MV-4-11 (cell line): ENCODE measurements around the gene VPS11.
"Not testable (repeated sequence)": the region's sequence is repeated elsewhere in the genome, so short reads cannot be mapped to it uniquely, and the experiment has no call there.

Experiments
- DNase-seq: peaks from one replicate; lab custom pipeline; 2025; lab: John Stamatoyannopoulos, UW

Gene VPS11

GRCh38 chr11:119038884-119039283, 28.7 kb upstream of the VPS11 start:
- DNase-seq, result no peak

- peak; percentile 26 for DNase-seq
Measured at GRCh38 chr11:119039471-119039870, 28.1 kb upstream of the VPS11 start.

- peak; percentile 24 for DNase-seq
Measured at GRCh38 chr11:119041821-119042514, 25.6 kb upstream of the VPS11 start.

- no peak for DNase-seq
Measured at GRCh38 chr11:119042927-119043326, 24.7 kb upstream of the VPS11 start.

- DNase-seq, result no peak
Measured at GRCh38 chr11:119044708-119045107, 22.9 kb upstream of the VPS11 start.

DNA sequence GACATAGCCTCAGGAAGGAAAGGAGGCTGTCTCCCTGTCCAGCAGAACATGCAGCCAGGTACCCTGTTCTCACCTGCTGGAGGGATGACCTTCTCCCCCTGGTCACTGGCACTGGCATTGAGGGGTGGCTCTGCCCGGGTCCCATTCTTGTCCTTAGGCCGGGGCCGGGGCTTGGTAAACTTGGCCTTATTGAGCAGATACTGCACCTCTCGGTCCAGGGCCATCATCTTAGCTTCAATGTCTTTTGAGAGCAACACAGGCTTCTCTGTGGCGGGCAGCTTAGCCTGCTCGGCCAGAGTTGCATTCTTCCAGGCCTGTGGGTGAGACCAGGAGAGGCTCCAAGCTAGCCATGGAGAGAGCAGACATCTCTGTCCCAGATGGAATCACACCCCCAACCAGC, 21.1 kb upstream of the VPS11 start:
- no peak for DNase-seq

DNA sequence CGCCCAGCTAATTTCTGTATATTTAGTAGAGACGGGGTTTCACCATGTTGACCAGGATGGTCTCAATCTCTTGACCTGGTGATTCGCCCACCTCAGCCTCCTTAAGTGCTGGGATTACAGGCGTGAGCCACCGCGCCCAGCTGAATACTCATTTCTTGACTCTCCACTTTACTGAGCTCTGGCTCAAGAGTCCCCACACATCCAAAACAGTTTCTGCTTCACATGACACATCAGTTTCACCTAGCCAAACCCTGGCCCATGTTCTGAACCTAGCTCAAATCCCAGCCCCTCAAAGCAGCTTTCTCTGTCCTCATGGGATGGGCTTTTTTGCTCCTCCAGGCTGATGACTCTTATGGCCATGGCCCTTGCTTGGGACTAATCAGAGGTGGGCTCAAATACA, 20.4 kb upstream of the VPS11 start:
- no peak for DNase-seq

DNA sequence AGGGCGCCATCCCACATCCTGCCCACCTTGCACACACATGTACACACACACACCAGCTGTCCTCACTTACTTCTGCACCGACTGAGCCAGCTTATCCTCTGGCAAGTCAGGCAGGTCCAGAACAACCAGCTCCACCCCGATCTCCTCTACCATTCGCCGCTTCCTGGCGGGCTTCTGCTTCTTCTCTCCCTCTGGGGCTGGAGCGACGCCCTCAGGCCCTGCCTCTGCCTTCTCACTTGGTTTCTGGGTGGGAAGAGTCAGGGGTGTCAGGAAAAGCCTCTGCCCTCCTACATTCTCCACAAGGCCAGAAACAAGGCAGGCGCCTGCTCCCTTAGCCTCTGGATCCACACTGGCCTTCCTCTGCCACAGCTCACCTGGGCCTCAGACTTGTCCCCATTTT, 19.0 kb upstream of the VPS11 start:
- DNase-seq, result no peak

GRCh38 chr11:119049081-119049480, 18.5 kb upstream of the VPS11 start:
- DNase-seq, result no peak

GRCh38 chr11:119051440-119052162, 16.0 kb upstream of the VPS11 start:
- no peak for DNase-seq

DNA sequence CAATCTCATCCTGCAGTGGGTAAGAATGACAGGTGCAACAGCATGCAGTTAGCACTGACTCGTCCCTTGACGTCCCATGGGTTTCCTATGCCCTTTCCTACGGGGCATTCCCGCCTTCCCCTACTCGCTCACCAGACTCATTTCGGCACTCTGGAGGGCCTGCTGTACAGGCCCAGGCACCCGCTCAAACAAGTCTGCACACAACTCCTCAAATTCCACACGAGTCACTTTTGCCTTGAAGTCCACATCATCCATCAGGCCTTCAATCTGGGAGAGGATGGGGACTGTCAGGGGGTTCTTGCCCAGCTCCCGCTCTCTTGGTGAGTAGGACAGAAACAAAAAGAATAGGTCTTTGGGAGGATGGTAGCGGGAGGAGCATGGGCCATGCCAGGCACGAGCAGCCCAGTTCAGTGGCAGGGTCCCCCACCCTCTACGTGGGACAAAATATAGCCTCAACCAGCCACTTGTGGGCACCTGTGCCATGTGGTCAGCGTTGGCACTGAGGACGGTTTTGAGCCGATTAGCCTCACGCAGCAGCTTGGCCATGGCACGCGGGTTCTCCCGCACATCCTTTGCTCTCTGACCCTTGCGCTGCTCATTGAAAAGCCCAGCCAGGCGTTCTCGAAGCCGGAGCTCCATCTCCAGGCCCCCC, 15.3 kb upstream of the VPS11 start:
- DNase-seq, result no peak

DNA sequence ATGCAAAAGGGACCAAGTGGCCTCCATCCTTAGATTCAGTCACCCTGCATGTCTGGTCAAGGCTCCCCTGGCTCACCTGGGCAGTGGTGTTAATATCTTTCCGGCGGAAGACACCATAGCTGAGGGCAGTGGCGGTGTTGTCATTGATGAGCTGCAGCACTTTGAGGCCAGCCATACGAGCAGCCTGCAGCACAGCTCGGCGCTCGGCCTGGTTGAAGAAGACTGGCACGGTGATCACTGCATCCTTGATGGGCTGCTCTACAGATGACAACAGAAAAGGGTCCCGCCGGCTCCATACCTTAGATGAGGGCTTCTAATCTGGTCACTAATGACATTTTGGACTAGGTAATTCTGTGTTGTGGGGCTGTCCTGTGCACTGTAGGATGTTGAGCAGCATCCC, 13.2 kb upstream of the VPS11 start:
- DNase-seq, result no peak

- DNase-seq, result peak; percentile 61
Measured at GRCh38 chr11:119055901-119056300, 11.7 kb upstream of the VPS11 start.

DNA sequence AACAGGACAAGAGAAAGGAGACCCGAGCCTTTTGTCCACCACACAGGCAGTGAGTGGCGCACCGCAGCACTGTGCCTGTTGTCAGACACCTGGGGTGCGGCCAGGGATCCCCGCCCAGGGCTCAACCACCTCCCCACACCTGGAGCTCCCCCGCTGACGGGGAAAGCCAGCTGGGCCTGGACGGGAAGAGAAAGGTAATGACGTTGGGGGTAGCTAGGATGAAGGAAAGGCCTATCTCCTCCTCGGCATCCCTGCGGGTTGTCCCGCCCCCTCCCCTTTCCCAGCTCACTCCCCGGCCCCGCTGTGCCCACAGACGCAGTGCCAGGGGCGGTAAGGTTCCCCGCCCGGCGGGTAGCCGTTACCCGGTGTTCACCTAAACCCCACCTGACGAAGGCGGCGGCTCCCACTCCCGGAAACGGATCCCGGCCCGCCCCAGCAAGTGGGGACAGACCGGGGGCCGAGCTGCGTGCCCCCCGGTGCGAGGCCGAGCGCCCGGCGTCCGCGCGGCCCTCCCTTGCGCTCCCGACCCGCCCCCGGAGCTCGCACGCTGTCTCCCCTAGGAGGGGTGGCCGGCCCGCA, 11.1 kb upstream of the VPS11 start:
- DNase-seq, result no peak

- DNase-seq, result peak; percentile 91
Measured at GRCh38 chr11:119057000-119057769, 10.4 kb upstream of the VPS11 start, which contains the start of gene HYOU1. Gene HYOU1, minus strand, starts transcription at chr11:119057205. Its CDS starts 1,045 bp downstream, at chr11:119056160.

DNA sequence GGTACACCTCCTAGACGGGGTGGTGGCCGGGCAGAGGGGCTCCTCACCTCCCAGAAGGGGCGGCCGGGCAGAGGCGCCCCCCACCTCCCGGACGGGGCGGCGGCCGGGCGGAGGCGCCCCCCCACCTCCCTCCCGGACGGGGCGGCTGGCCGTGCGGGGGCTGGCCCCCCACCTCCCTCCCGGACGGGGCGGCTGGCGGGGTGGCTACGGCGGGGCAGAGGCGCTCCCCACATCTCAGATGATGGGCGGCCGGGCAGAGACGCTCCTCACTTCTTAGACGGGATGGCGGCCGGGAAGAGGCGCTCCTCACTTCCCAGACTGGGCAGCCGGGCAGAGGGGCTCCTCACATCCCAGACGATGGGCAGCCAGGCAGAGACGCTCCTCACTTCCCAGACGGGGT, 8.5 kb upstream of the VPS11 start:
- DNase-seq, result not testable (repeated sequence)

DNA sequence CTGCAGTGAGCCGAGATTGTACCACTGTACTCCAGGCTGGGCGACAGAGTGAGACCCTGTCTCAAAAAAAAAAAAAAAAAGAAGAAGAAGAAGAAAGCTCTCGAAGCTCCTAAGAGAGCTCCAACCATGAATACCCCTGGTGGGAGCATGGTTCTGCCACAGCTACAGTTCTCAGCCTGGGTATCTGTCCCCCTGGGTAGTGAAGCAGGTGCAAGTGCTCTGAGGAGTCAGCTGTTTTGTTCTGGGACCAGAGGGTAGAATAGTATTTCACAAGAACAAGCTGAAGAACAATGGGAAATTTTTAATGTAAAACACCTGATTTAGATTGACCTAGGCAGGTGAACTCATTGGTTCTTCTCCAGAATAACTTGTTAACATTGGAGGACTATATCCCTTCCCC, 6.4 kb upstream of the VPS11 start:
- no peak for DNase-seq

GRCh38 chr11:119062779-119063178, 4.8 kb upstream of the VPS11 start:
- no peak for DNase-seq

GRCh38 chr11:119065369-119065768, 2.2 kb upstream of the VPS11 start:
- DNase-seq, result peak; percentile 52

GRCh38 chr11:119077839-119078238, 10.2 kb downstream of the VPS11 start:
- DNase-seq, result no peak

DNA sequence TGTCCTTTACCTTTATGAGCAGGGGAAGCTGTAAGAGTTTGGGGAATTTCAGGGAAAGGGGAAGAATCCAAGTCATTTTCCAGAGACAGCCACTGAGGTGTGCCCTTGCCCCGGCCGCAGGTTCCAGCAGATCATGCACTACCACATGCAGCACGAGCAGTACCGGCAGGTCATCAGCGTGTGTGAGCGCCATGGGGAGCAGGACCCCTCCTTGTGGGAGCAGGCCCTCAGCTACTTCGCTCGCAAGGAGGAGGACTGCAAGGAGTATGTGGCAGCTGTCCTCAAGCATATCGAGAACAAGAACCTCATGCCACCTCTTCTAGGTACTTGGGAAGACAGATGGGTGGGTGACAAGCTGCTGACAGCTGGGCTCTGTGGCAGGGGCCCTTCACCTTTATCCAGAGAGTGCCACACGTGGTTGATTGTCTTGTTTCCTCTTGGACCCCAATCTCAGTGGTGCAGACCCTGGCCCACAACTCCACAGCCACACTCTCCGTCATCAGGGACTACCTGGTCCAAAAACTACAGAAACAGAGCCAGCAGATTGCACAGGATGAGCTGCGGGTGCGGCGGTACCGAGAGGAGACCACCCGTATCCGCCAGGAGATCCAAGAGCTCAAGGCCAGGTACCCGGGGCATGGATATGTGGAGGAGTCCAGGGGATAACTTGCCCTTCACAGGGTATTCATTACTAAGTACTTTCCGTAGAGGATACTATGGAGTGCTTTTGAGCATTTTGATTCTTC, 11.2 kb downstream of the VPS11 start:
- DNase-seq, result no peak
